ENCODE measurements around the gene RASA2.

RASA2 gene

DNA sequence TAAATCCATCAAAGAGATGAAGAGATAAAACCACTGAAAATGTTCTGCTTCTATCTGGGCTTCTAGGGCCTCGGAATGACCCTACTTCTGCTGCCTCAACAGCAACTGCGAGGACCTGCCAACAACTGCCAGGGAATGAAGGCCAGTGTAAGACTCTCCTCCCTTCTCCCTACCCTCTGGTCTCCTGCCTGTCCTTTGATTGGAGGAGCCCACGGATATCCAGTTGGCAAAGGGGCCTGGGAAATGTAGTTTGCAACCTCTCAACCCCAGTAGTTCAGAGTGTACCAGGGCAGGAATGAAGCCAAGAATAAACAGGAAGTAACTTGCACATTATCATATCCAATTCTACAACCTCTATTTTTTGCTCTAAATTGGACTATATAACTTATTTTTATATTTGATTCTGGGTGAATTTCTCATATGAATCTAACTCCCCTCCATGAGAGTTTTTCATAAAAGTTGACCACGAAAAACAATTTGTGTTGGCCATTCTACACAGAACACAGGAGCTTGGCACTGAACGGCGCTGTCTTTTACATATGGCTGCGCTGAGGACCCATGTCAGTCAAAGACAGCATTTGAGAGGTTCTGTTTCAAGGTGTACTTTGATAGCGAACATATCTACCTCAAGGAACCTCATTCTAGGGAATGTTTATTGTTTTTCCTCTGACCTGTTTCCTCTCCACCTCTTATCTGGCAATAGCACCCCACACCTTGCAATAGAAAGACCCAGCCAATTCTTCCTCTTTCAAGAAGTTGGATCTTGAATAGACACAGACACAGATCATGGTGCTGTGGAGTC lies 160.1 kb downstream of the RASA2 start:
- peak; percentile 72 for DNase-seq (ENCODE audit: low spot score)

DNA sequence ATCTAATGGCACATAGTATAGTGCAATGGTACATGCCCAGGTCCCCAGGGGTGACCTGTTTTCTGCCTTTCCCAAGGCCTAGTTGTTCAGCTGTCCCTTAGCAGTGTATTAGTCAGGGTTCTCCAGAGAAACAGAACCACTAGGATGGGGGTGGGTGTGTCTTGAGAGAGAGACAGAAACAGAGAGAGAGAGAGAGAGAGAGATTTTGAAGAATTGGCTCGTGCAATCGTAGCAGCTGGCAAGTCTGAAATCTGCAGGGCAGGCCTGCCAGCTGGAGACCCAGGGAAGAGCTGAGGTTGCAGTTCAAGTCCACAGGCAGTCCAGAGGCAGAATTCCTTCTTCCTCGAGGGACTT lies 160.7 kb downstream of the RASA2 start:
- no peak for DNase-seq (ENCODE audit: low spot score)

DNA sequence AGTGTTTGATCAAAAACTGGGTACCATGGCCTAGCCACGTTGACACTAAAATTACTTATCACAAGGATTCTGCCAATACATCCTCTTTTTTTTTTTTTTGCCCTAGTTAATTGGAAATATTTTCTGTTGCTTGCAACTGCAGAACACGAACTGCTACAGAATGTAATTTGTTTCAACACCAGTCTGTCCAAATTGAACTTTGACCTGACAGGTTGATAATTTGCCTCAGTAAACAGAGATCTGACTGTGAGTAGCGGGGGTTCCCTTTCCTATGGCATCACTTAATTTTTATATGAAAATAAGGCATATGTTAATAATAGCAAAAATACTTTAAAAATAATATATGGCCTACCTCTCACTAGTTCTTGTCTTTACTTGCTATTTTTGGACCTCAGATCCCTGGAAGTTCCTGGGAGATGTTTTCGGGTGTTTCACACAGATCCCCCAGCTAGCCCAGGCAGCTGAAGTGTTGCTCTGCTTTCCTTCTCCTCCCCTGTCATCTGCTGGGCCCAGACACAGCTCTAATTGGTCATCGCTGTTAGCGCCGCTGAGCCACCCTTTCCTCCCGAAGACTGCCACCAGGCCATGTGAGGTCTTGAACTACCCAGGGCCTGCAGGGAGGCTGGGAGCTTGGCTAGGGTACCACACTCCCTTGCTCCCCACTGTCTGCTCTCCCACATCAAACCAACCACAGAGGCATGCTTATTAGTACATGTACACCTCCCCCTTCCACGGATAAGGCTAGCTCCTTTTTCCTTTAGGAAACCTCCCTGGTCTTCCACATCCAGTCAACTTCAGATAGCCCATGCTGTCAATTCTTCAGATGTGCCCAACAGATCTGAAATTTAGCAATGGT lies 161.5 kb downstream of the RASA2 start:
- no peak for DNase-seq (ENCODE audit: low spot score)

DNA sequence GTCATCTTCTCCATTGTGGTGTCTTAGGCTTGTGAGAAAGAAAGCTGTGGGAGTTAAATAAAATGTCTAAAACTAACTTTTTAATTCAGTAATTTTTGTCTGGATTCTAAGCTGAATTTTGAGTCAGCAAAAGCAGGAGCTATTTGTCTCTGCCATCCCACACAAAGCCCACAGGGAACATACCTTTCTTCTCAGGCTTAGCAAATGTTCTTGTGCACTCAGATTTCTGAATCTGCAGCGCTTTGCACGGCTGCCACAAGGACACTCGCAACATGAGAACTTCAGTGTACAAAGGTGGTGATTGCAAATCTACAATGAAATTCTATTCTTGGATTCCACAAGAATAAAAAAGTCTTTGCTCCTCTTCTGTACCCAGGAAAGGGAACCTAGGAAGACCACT lies 163.0 kb downstream of the RASA2 start:
- no peak for DNase-seq (ENCODE audit: low spot score)

DNA sequence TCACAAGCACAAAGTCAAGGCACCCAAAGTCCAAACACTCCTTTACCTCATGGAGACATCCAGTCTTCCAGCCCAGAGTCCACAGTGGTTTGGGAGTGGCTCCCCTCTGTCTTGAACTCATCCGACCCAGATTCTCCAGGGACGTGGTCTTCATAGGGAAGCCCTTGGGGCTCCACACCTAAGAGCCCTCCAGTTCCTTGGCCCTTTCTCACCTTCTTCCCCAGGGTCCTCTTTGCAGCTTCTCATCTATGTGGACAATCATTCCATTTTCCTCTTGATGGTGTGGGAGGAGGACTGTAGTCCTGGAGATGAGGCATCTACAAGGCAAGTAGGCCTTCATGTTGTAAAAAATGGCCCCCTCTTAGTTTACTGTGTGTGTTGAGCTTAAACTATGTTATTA lies 164.0 kb downstream of the RASA2 start:
- no peak for DNase-seq (ENCODE audit: low spot score)

DNA sequence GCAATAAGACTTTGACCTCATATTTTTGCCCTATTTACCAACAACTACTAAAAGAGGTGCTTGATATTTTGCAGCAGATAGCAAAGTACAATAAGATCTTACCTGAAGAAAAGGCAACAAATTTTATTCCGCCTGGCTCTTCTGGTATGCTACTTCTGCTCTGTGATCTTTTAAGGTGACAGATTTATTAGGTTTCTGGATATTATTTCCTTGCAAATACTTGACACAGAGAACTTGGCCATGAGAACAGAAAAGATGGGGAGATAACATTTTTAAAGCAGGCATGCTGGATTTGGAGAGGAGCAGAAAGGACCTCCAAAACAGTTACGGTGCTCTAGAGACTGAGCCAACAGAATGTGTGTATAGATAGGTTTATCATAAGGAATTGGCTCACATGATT lies 164.6 kb downstream of the RASA2 start:
- DNase-seq (ENCODE audit: low spot score) = no peak

DNA sequence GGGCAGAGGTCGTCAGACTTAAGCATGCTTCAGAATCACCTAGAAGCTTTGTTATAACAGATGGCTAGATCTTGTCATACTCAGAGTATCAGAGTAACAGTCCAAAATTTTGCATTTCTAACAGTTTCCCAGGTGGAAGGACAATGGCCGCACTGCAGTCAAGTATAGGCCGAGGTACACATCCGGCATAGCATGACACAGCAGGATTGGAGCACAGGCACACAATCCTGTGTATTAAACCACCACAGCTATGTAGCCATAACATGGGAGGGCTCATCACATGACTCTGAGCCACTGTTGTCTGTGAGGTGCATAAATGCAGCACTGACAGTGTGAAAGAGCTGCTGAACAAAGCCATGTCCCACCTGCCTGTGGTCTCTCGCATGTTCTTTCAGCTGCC lies 165.5 kb downstream of the RASA2 start:
- DNase-seq (ENCODE audit: low spot score) = no peak

DNA sequence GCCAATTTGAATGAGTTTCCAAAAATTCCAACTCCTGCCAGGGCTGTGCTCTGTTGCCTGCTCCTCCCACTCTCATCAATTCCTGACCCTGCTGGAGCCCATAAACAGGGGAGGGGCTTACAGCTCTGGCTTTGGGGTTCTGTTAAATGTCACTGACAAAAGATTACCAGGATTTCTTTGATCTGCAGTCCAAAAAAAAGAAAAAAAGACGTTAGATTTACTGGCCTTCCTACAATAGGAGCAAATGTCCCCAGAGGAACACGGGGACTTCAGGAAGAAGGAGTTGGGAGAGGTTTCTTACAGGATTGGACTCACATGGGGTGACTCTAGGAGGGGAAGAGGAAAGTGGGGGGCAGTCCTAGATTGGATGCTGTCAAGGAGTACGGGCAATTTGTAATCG lies 167.0 kb downstream of the RASA2 start:
- DNase-seq (ENCODE audit: low spot score) = no peak

DNA sequence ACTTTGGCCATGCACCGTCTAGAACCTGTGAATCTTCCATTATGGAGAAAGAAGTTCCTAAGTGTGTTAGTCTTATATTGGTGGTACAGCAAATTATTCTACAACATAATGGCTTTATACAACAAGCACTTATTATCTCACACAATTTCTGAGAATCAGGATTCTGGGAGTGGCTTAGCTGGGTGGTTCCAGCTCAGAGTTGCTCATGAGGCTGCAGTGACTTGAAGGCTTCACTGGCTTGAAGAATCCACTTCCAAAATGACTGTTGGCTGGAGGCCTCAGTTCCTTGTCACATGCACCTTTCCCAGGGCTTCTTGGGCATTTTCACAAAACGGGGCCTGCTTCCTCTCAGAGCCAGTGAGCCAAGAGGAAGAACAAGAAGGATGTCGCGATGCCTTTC lies 169.0 kb downstream of the RASA2 start:
- no peak for DNase-seq (ENCODE audit: low spot score)

DNA sequence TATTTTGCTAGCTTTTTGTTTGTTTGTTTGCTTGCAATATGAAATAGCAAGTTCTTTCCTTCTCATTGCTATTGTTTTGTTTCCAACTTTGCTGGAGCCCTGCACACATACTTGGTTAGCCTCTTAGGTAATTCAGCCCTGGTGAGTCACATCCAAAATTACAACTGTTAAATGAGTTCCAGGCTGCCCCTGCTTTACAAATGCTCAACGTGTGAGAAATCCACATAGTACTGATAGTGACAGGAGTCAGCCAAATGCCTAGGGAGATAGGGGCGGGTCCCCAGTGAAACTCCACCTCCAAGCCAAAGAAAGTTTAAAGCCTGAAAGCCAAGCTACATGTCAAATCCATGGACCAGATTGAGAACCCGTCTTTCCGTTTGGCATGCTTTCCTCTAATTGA lies 169.9 kb downstream of the RASA2 start:
- DNase-seq (ENCODE audit: low spot score) = peak; percentile 50

DNA sequence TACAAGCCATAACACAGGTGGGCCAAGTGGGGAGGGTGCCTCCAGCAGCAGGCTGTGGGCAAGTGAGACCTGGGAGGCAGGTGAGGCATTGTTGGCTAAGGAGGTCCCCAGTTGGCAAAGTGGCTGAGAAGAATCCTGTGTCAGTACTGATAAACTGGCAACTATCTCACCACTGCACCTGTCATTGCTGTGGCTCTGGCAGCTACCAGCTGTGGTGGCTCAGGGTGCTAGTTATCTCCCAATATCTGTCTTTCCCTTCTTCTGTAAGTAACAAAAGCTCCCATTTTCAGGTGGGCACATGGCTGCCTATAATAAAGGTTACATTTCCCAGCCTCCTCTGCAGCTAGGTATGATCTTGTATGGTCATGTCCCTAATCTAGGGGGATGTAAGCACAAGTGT lies 170.7 kb downstream of the RASA2 start:
- no peak for DNase-seq (ENCODE audit: low spot score)

DNA sequence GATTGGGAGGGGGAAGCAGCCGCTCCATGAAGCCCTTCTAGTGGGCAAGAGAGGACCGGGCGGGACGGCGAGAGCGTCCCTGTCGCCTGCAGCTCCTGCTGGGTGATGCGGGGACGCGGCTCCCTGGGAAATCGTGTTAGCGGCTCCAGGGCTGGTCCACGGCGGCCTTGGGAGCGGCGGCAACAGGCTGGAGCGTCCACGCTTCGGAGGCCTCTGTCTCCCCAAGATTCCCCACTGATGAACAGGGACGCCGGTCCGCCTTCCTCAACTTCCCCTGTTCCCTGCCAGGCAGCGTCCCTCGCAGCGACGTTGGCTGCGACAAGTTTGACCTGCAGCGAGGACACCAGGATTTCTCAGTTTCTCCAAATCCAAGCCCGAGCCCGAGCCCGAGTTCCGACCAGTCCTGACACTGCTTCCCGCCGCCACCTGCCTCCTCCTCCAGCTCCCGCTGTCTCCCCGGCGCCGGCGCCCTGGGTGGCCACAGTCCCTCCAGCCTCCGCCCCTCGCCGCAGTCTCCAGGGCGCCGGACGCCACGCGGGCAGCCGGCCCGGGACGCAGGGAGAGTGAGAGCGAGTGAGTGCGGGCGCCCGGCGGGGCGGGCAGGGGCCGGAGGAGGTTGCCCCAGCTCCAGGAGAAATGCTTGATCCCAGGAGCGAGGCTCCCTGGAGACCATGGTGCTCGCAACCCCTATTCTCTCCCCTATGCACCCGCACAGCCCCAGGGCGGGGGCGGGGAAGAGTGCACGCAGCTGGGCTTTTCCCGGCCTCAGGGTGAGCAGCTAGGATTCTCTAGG lies 173.2 kb downstream of the RASA2 start:
- DNase-seq (ENCODE audit: low spot score) = peak; percentile 82

DNA sequence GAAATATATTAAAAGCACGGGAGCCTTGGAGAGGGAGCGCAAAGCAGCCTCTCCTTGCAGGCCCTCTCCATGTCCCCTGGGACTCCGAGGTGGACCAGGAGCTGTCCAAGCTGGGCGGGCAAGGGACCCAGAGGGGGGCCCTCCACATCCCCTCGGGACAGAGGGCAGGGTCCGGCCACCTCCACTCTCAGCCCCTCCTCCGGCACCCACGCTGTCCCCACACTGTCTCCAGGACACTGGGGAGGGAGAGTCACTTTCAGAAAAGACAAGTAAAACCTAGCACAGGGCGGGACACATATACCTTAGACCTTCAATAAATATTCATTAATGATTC lies 173.8 kb downstream of the RASA2 start:
- no peak for DNase-seq (ENCODE audit: low spot score)

DNA sequence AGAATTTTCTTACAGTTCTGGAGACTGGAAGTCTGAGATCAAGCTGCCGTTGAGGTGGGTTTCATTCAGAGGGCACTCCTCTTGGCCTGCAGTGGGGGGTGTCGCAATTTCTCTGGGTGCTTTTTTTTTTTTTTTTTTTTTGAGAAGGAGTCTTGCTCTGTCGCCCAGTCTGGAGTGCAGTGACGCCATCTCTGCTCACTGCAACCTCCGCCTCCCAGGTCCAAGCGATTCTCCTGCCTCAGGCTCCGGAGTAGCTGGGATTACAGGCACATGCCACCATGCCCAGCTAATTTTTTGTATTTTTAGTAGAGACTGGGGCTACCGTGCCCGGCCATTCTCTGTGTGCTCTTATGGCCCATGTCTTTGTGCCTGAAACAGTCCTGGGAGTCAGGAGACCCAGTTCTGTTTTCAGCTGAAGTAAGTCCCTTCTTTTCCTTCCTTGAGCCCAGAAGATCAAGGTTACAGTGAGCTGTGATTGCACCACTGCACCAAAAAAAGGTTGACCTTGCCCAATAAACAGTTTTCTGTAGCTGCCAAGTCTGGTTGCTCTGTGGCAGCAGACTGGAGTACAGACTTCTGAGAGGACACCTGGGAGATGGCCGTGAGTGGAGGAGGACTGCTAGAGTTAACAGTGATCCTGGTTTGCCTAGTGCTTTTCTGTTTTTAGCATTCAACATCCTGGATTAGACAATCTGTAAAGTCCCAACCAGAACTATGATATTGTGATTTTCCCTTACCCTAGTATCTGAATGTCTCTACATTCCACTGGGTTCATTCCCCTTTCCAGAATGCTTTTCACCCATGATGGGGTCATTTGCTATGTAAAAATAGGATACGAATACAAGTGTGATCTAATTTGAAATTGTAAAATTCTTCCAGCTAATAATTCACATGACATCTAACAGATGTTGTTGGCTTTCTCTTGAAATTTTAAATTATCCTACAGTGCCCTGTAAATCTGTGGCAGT lies 174.7 kb downstream of the RASA2 start:
- no peak for DNase-seq (ENCODE audit: low spot score)

DNA sequence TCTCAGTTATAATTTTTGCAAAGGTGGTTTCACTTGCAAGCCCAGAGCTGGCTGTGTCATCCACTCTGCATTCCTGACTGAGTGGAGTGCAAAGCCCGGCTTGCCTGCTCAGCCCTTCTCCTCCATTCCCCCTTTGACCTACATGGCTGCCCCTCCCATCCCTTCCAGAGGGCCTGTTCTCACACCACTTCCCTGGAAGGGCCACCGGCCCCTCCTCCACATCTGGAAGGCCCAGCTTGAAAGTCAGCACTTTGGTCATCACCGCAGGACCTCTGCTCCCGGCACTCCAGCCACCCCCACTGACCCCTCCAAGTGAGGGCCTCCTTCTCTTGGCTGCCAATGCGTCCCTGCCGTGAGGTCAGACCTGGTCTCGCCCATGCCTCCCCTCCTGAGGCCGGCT lies 177.2 kb downstream of the RASA2 start:
- DNase-seq (ENCODE audit: low spot score) = peak; percentile 69
